ENCODE measurements around the gene ADGB.
A peak's percentile ranks its signal among the peaks of the same experiment; 100 is the strongest.
"Not testable (repeated sequence)": the region's sequence is repeated elsewhere in the genome, so short reads cannot be mapped to it uniquely, and the experiment has no call there.

ADGB gene

GRCh38 chr6:146850238-146850896, 251.6 kb downstream of the ADGB start:
- Histone ChIP-seq H3K4me3 (replicated peaks; ENCODE audit: insufficient read depth, low read length) (no peak overlapping the region), H3K27ac (replicated peaks) (no peak overlapping the region), H3K27me3 (ENCODE audit: insufficient read depth, poor library complexity, severe bottlenecking) (no peaks in the 10 kb centered on the region)
- TF ChIP-seq REST (IDR thresholded peaks at IDR 0.05; ENCODE audit: insufficient replicate concordance, low read depth) = no peak
- TF ChIP-seq POLR2AphosphoS5 (IDR thresholded peaks at IDR 0.05; ENCODE audit: low read depth) = no peak
- TF ChIP-seq GABPA (IDR thresholded peaks at IDR 0.05; ENCODE audit: low read depth) = no peak
- TF ChIP-seq, protein P1, sequence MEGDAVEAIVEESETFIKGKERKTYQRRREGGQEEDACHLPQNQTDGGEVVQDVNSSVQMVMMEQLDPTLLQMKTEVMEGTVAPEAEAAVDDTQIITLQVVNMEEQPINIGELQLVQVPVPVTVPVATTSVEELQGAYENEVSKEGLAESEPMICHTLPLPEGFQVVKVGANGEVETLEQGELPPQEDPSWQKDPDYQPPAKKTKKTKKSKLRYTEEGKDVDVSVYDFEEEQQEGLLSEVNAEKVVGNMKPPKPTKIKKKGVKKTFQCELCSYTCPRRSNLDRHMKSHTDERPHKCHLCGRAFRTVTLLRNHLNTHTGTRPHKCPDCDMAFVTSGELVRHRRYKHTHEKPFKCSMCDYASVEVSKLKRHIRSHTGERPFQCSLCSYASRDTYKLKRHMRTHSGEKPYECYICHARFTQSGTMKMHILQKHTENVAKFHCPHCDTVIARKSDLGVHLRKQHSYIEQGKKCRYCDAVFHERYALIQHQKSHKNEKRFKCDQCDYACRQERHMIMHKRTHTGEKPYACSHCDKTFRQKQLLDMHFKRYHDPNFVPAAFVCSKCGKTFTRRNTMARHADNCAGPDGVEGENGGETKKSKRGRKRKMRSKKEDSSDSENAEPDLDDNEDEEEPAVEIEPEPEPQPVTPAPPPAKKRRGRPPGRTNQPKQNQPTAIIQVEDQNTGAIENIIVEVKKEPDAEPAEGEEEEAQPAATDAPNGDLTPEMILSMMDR (IDR thresholded peaks at IDR 0.05; ENCODE audit: insufficient read depth, low read length) = no peak
- no peak for TF ChIP-seq SPI1 (IDR thresholded peaks at IDR 0.05; ENCODE audit: borderline replicate concordance, low read depth)
- DNase-seq (ENCODE audit: low read depth in 1 of 2, low spot score in 1 of 2) = no peak

DNA sequence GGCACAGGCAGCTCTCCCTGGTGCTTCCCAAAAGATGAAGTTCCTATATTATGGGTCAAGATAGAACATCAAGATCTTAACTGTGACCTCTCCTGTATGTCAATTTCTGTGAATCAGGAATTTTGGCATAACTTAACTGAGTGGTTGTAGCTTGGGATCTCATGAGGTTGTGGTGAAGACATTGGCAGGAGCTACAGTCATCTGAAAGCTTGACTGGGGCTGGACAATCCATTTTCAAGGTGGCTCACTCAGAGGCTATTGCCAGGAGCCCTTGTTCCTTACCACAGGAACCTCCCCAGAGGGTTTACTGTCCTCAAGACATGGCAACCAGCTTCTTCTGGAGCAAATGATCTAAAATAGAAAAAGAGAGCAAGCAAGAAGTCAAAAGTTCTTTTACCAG, 252.2 kb downstream of the ADGB start:
- H3K27me3 ChIP-seq (ENCODE audit: insufficient read depth, poor library complexity, severe bottlenecking) = no peaks in the 10 kb centered on the region
- H3K4me3 ChIP-seq (replicated peaks; ENCODE audit: insufficient read depth, low read length) = no peak overlapping the region
- H3K27ac ChIP-seq (replicated peaks) = no peak overlapping the region
- no peak for DNase-seq (ENCODE audit: low read depth in 1 of 2, low spot score in 1 of 2)
- no peak for TF ChIP-seq GABPA (IDR thresholded peaks at IDR 0.05; ENCODE audit: low read depth)
- TF ChIP-seq SPI1 (IDR thresholded peaks at IDR 0.05; ENCODE audit: borderline replicate concordance, low read depth) = no peak
- TF ChIP-seq REST (IDR thresholded peaks at IDR 0.05; ENCODE audit: insufficient replicate concordance, low read depth) = peak; percentile 29
- no peak for TF ChIP-seq POLR2AphosphoS5 (IDR thresholded peaks at IDR 0.05; ENCODE audit: low read depth)
- TF ChIP-seq, protein P1 (IDR thresholded peaks at IDR 0.05; ENCODE audit: insufficient read depth, low read length) = no peak

DNA sequence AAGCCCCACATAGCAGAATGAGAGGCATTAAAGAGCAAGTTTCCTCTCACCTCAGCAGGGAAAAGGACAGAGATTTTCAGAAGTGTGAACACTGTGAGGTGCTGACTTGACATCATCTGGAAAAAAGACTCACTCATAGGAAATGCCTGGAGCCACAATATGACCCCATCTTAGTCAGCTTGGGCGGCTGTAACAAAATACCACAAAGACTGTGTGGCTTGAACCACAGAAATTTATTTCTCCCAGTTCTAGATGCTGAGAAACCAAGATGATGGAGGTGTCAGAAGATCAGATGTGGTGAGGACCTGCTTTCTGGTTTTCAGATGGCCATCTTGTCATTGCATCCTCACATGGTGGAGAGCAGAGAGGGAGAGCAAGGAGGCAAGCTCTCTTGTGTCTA, 253.1 kb downstream of the ADGB start:
- Histone ChIP-seq H3K27me3 (ENCODE audit: insufficient read depth, poor library complexity, severe bottlenecking) (no peaks in the 10 kb centered on the region), H3K4me3 (replicated peaks; ENCODE audit: insufficient read depth, low read length) (no peak overlapping the region), H3K27ac (replicated peaks) (no peak overlapping the region)
- DNase-seq (ENCODE audit: low read depth in 1 of 2, low spot score in 1 of 2) = no peak
- TF ChIP-seq SPI1 (IDR thresholded peaks at IDR 0.05; ENCODE audit: borderline replicate concordance, low read depth) (no peak), POLR2AphosphoS5 (IDR thresholded peaks at IDR 0.05; ENCODE audit: low read depth) (no peak), REST (IDR thresholded peaks at IDR 0.05; ENCODE audit: insufficient replicate concordance, low read depth) (no peak), GABPA (IDR thresholded peaks at IDR 0.05; ENCODE audit: low read depth) (no peak)
- TF ChIP-seq, protein P1 (IDR thresholded peaks at IDR 0.05; ENCODE audit: insufficient read depth, low read length) = no peak

- H3K27ac ChIP-seq (replicated peaks); H3K27me3 ChIP-seq (ENCODE audit: insufficient read depth, poor library complexity, severe bottlenecking); DNase-seq (ENCODE audit: low read depth in 1 of 2, low spot score in 1 of 2); H3K4me3 ChIP-seq (replicated peaks; ENCODE audit: insufficient read depth, low read length): not testable (repeated sequence)
Observed at GRCh38 chr6:146854521-146855255, 255.9 kb downstream of the ADGB start.
